IPS-20b (cell line): Measurements from ENCODE around the gene INSIG2.

ENCODE experiments used
- H3K27ac ChIP-seq: one replicate; pipeline ENCODE4 v1.5.1; 2013; ENCODE audit warnings: low read length
- H3K27me3 ChIP-seq: 2 replicates; pipeline ENCODE4 v1.6.1; 2013; ENCODE audit warnings: mild to moderate bottlenecking, low read length, inconsistent platforms; ENCODE audit not compliant: insufficient read depth
- H3K36me3 ChIP-seq: 2 replicates; pipeline ENCODE4 v1.6.1; 2013; ENCODE audit warnings: low read depth, mild to moderate bottlenecking, inconsistent platforms, low read length, moderate library complexity; ENCODE audit not compliant: insufficient read depth
- H3K4me1 ChIP-seq: 2 replicates; pipeline ENCODE4 v1.6.1; 2013; ENCODE audit warnings: mild to moderate bottlenecking, control low read depth, inconsistent platforms, low read length, moderate library complexity; ENCODE audit not compliant: insufficient read depth
- H3K4me3 ChIP-seq: 2 replicates; pipeline ENCODE4 v1.5.1; 2013; ENCODE audit warnings: mild to moderate bottlenecking, low read length, inconsistent platforms
- H3K9ac ChIP-seq: 2 replicates; pipeline ENCODE4 v1.6.1; 2013; ENCODE audit warnings: low read depth, mild to moderate bottlenecking, inconsistent platforms, low read length, moderate library complexity
- H3K9me3 ChIP-seq: 2 replicates; pipeline ENCODE4 v1.6.1; 2013; ENCODE audit warnings: mild to moderate bottlenecking, low read depth, low read length, inconsistent platforms; ENCODE audit not compliant: insufficient read depth

INSIG2 gene

GRCh38 chr2:118122594-118123281 lies 34.5 kb downstream of the INSIG2 start:
- Histone ChIP-seq H3K4me1 (0 out of 2 replicates have a peak, but pooled peaks cover 4% of the 10 kb centered on the region), H3K9ac (no peak overlapping the region), H3K36me3 (no peaks in the 10 kb centered on the region), H3K9me3 (no peaks in the 10 kb centered on the region), H3K4me3 (no peak overlapping the region), H3K27me3 (no peaks in the 10 kb centered on the region), H3K27ac (no peak overlapping the region)

DNA sequence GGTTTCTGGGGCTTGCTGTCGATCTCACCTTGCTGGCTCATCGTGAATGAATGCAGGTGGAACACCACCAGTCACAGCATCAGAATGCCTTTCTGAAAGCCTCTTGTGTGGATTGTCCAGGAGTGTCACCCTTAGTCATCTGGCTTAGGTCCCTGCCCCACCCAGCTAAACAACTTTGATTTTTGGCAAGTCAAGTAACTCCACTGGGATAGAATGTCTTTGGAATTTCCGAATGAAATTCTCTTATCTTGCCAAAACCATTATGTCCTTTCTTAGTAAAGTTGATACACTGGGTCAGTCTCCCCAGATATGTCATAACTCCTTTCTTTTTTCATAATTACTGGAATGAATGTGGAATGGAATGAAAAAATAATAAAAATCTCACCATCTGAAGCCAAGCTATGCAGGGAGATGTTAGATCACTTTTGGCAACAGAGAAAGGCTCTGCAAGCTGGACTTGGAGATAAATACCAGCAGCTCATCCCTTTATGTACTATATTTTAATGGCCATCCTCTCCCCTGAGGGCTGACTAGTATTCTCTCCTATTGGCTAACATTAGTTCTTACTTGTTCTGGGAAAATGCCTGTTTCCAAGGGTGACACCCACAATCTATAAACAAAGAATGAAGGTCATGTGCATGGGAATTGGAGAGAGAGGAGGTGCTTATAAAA lies 35.4 kb downstream of the INSIG2 start:
- Histone ChIP-seq H3K27me3 (no peaks in the 10 kb centered on the region), H3K27ac (no peak overlapping the region), H3K4me1 (0 out of 2 replicates have a peak, but pooled peaks cover 4% of the 10 kb centered on the region), H3K9ac (no peak overlapping the region), H3K4me3 (no peak overlapping the region), H3K9me3 (no peaks in the 10 kb centered on the region), H3K36me3 (no peaks in the 10 kb centered on the region)

GRCh38 chr2:118124288-118124891 lies 36.1 kb downstream of the INSIG2 start:
- H3K27me3 ChIP-seq: no peaks in the 10 kb centered on the region
- H3K4me3 ChIP-seq: no peak overlapping the region
- no peak overlapping the region for H3K9ac ChIP-seq
- H3K27ac ChIP-seq: no peak overlapping the region
- H3K9me3 ChIP-seq: no peaks in the 10 kb centered on the region
- H3K36me3 ChIP-seq: no peaks in the 10 kb centered on the region
- H3K4me1 ChIP-seq: 0 out of 2 replicates have a peak, but pooled peaks cover 4% of the 10 kb centered on the region

DNA sequence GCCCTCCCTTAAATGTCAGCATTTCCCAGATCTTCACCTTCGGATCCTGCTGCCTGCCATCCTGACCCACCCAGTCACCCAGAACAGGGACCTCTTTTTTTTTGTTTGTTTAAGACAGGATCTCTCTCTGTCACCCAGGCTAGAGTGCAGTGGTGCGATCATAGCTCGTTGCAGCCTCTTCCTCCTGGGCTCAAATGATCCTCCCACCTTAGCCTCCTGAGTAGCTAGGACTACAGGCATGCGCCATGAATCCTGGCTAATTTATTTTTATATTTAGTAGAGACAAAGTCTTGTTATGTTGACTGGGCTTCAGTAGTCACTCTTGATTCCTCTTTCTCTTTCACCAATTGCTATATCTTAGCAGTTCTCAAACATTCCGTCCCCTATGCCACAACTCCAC lies 39.0 kb downstream of the INSIG2 start:
- Histone ChIP-seq H3K4me1 (0 out of 2 replicates have a peak, but pooled peaks cover 4% of the 10 kb centered on the region), H3K9ac (no peak overlapping the region), H3K9me3 (no peaks in the 10 kb centered on the region), H3K27me3 (no peaks in the 10 kb centered on the region), H3K4me3 (no peak overlapping the region), H3K27ac (no peak overlapping the region), H3K36me3 (no peaks in the 10 kb centered on the region)

DNA sequence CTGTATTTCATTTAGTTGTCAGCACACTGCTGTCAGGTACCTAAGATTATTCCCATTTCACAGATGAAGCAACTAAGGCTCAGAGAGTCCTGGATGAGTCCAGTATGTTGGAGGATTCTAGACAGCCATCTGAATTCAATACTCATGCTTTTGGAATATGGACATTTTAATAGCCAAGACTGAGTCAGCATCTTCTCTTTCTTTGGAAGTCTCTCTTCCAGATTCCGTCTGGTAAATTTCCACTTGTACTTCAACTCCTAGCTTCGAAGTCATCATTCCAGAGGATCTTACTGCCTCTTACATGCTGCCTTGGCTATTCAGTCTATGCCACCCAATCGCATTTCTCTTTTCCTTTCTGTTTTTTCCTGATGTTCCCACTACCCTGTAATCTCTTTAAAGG lies 40.6 kb downstream of the INSIG2 start:
- H3K4me1 ChIP-seq: no peaks in the 10 kb centered on the region
- no peaks in the 10 kb centered on the region for H3K36me3 ChIP-seq
- no peaks in the 10 kb centered on the region for H3K27me3 ChIP-seq
- H3K9me3 ChIP-seq: no peaks in the 10 kb centered on the region
- no peak overlapping the region for H3K4me3 ChIP-seq
- no peak overlapping the region for H3K9ac ChIP-seq
- no peak overlapping the region for H3K27ac ChIP-seq

DNA sequence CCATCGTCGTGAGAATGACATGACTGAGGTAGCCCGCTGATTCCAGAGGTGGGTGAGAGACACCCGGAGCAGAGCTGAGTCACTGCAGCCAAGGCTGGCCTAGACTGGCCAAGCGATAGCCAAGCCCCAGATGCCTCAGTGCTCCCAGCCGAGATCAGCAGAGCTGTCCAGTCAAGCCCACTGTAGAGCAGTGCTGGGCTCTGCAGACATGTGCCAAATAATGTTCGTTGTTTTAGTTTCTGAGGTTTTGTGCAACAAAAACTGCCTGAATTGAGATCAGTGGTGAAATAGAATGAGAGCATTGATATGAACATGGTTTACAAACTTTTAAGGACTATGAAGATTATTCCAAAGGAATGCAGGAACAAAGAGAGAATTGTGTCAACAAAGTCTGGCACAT lies 42.1 kb downstream of the INSIG2 start:
- no peak overlapping the region for H3K9ac ChIP-seq
- no peaks in the 10 kb centered on the region for H3K4me1 ChIP-seq
- no peaks in the 10 kb centered on the region for H3K36me3 ChIP-seq
- no peaks in the 10 kb centered on the region for H3K9me3 ChIP-seq
- no peak overlapping the region for H3K27ac ChIP-seq
- no peaks in the 10 kb centered on the region for H3K27me3 ChIP-seq
- no peak overlapping the region for H3K4me3 ChIP-seq

DNA sequence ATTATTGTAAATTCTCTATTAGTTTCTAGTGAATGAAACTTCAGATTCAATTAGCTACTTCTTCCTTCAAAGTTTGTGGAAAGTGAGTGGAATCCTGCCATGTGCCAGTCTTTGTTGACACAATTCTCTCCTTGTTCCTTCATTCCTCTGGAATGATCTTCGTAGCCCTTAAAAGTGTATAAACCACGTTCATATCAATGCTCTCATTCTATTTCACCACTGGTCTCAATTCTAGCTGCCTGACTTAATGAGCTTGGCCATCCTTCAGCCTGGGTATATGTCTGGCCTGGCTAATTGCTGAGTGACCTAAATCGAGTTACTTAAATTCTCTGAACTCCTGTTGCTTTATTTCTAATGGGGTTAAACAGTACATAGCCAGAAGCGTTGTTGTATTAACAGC lies 43.5 kb downstream of the INSIG2 start:
- Histone ChIP-seq H3K27me3 (no peaks in the 10 kb centered on the region), H3K4me1 (no peaks in the 10 kb centered on the region), H3K27ac (no peak overlapping the region), H3K36me3 (no peaks in the 10 kb centered on the region), H3K4me3 (no peak overlapping the region), H3K9ac (no peak overlapping the region), H3K9me3 (no peaks in the 10 kb centered on the region)

- H3K36me3 ChIP-seq: no peaks in the 10 kb centered on the region
- no peak overlapping the region for H3K4me3 ChIP-seq
- no peak overlapping the region for H3K9ac ChIP-seq
- no peaks in the 10 kb centered on the region for H3K27me3 ChIP-seq
- H3K4me1 ChIP-seq: no peaks in the 10 kb centered on the region
- no peaks in the 10 kb centered on the region for H3K9me3 ChIP-seq
- H3K27ac ChIP-seq: no peak overlapping the region
Observed at GRCh38 chr2:118133916-118134315, 45.6 kb downstream of the INSIG2 start.

DNA sequence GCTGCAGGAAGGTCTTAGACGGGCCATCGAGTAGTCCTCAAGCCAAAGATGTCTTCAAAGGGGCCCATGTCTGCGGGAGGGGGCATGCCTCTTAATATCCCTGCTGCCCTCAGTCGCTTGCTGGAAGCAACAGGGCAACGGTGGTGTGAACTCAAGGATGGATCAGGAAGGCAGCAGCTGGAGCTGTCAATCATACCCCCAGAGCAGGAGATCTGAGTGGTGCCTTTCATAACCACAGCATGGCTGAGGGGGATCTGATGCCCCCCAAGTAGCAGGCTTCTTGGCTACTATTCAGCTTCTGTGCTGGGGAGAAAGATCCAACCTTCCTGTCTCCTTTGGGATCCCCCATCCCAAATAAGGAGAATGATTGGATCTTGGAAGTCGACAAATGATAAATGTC lies 46.4 kb downstream of the INSIG2 start:
- no peaks in the 10 kb centered on the region for H3K27me3 ChIP-seq
- no peak overlapping the region for H3K4me3 ChIP-seq
- H3K27ac ChIP-seq: no peak overlapping the region
- H3K4me1 ChIP-seq: no peaks in the 10 kb centered on the region
- no peaks in the 10 kb centered on the region for H3K36me3 ChIP-seq
- H3K9me3 ChIP-seq: no peaks in the 10 kb centered on the region
- no peak overlapping the region for H3K9ac ChIP-seq

DNA sequence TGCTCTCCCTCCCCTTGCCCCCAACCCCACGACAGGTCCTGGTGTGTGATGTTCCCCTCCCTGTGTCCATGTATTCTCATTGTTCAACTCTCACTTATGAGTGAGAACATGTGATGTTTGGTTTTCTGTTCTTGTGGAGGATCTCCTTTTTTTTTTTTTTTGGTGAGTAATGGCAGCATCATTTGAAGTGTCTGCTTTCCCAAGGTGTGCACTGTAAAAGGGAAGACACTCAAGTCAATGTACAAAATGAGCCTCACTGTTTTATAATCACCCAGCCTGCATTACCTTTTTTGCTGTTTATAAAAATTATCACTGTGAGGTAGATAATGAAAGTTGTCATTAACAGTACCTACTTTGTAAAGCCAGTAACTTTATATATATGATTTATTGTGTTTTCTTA lies 56.9 kb downstream of the INSIG2 start:
- H3K27ac ChIP-seq: no peak overlapping the region
- H3K9ac ChIP-seq: no peak overlapping the region

DNA sequence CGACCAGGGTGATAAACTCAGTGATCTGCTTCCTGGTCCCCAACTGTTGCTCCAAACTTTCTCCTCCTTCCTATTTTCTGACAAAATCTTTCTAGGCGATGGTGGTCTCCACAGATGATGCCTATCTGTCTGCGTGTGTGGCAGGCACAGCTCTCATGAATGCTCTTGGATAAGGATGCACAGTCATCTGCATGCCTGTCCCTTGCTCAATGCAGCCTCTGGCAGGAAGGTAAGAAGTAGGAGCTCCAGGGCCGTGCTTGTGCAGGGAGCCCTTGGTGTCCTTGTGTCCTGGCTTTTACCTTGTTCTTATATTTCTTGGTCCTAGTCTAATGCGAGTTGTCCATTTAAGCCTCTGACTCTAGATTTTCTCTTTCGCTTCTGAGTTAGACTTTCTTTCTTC lies 57.5 kb downstream of the INSIG2 start:
- Histone ChIP-seq H3K4me1 (no peaks in the 10 kb centered on the region), H3K9me3 (no peaks in the 10 kb centered on the region), H3K27ac (no peak overlapping the region), H3K9ac (no peak overlapping the region), H3K27me3 (no peaks in the 10 kb centered on the region), H3K4me3 (no peak overlapping the region), H3K36me3 (no peaks in the 10 kb centered on the region)

More for the DNA sequence above, 56.9 kb downstream of the INSIG2 start:
- Histone ChIP-seq H3K9me3 (no peaks in the 10 kb centered on the region), H3K27me3 (no peaks in the 10 kb centered on the region), H3K4me3 (no peak overlapping the region), H3K36me3 (no peaks in the 10 kb centered on the region), H3K4me1 (no peaks in the 10 kb centered on the region)
